SK-N-SH (cell line): Measurements from ENCODE around the gene FAM180B. TPM values are rescaled to one million over a fixed set of nuclear protein-coding genes. Genes with fewer than 3 reads are reported as not detected.

Source experiments
- CTCF ChIA-PET: fragments of 300-600, 350-600 bp; formaldehyde crosslinking; extraction: SDS; loops from one replicate; lab custom pipeline; 2021; lab: Yijun Ruan, JAX
- POLR2A ChIA-PET: fragments of 350-600 bp; sonication (Branson Sonifier 250); formaldehyde crosslinking; extraction: SDS; loops from one replicate; lab custom pipeline; 2020; ENCODE audit warnings: antibody characterized with exemption, inconsistent platforms; lab: Yijun Ruan, JAX
- DNase-seq: peaks from one replicate; pipeline ENCODE4 v3.0.0; 2012
- H2AFZ ChIP-seq: fragments of 200-600 bp; sonication (generic); 2 replicates; pipeline ENCODE4 v1.8.1; 2016; ENCODE audit warnings: antibody characterized with exemption, mild to moderate bottlenecking, low read depth
- H3F3A ChIP-seq: fragments of 200-600 bp; sonication (generic); replicated peaks from 2 replicates; pipeline ENCODE3; 2016; ENCODE audit warnings: antibody characterized with exemption, mild to moderate bottlenecking; ENCODE audit not compliant: insufficient read depth
- H3K27ac ChIP-seq, 2 experiments: fragments of 200-500 bp in 1 of 2; fragments of 200-600 bp in 1 of 2; sonication (Bioruptor generic) in 1 of 2; sonication (generic), shearing (Covaris generic) in 1 of 2; 2 replicates each; pipeline versions ENCODE4 v1.5.1 to v1.6.1; 2014 to 2016; ENCODE audit warnings: low read depth in 2 of 2, inconsistent platforms in 1 of 2, low read length in 1 of 2, mild to moderate bottlenecking in 1 of 2, mixed read lengths in 1 of 2
- H3K27me3 ChIP-seq: fragments of 200-600 bp; sonication (generic), shearing (Covaris generic); 2 replicates; pipeline ENCODE4 v1.6.1; 2016; ENCODE audit warnings: mixed run types; ENCODE audit not compliant: insufficient read depth
- H3K36me3 ChIP-seq, 2 experiments: fragments of 200-500 bp in 1 of 2; fragments of 200-600 bp in 1 of 2; sonication (Bioruptor generic) in 1 of 2; sonication (generic) in 1 of 2; replicated peaks in 1 of 2; 2 replicates each; pipeline versions ENCODE3 to v1.5.1; 2014 to 2016; ENCODE audit warnings: low read length in 1 of 2, mild to moderate bottlenecking in 1 of 2; ENCODE audit not compliant: insufficient read depth in 2 of 2, control insufficient read depth in 1 of 2
- H3K4me1 ChIP-seq, 2 experiments: fragments of 200-500 bp in 1 of 2; fragments of 200-600 bp in 1 of 2; sonication (Bioruptor generic) in 1 of 2; sonication (generic), shearing (Covaris generic) in 1 of 2; 2 replicates each; pipeline versions ENCODE4 v1.5.1 to v1.6.1; 2014 to 2016; ENCODE audit warnings: low read depth in 1 of 2, low read length in 1 of 2, mixed run types in 1 of 2; ENCODE audit not compliant: insufficient read depth in 2 of 2, control insufficient read depth in 1 of 2
- H3K4me2 ChIP-seq: fragments of 200-600 bp; sonication (generic), shearing (Covaris generic); 2 replicates; pipeline ENCODE4 v1.6.1; 2017; ENCODE audit warnings: mixed run types
- H3K4me3 ChIP-seq, 2 experiments: fragments of 200-500 bp in 1 of 2; fragments of 200-600 bp in 1 of 2; sonication (Bioruptor generic) in 1 of 2; sonication (generic), shearing (Covaris generic) in 1 of 2; 2 replicates each; pipeline versions ENCODE4 v1.5.1 to v1.8.1; 2014 to 2016; ENCODE audit warnings: low read depth in 2 of 2, inconsistent platforms in 1 of 2, low read length in 1 of 2, mild to moderate bottlenecking in 1 of 2, mixed read lengths in 1 of 2, moderate library complexity in 1 of 2
- H3K79me2 ChIP-seq: fragments of 200-600 bp; sonication (generic); 2 replicates; pipeline ENCODE4 v1.8.1; 2017; ENCODE audit warnings: mild to moderate bottlenecking; ENCODE audit not compliant: insufficient read depth
- H3K9ac ChIP-seq: fragments of 200-600 bp; sonication (generic); 2 replicates; pipeline ENCODE4 v1.6.1; 2017; ENCODE audit warnings: mixed run types
- H3K9me2 ChIP-seq: fragments of 200-600 bp; sonication (generic); 2 replicates; pipeline ENCODE4 v1.6.1; 2017; ENCODE audit warnings: mixed run types
- H3K9me3 ChIP-seq: fragments of 200-600 bp; sonication (generic); 2 replicates; pipeline ENCODE4 v1.6.1; 2017; ENCODE audit warnings: mixed run types, mild to moderate bottlenecking, moderate library complexity
- H4K20me1 ChIP-seq: fragments of 200-600 bp; sonication (generic); 2 replicates; pipeline ENCODE4 v1.6.1; 2017; ENCODE audit warnings: mild to moderate bottlenecking, mixed run types; ENCODE audit not compliant: insufficient read depth
- EZH2phosphoT487 ChIP-seq: fragments of 200-600 bp; sonication (generic); IDR thresholded peaks from 2 replicates; pipeline ENCODE4 v1.6.1; 2017; ENCODE audit warnings: low read depth, mixed run types, mild to moderate bottlenecking, antibody characterized with exemption, moderate library complexity, borderline replicate concordance
- FOSL2 ChIP-seq: IDR thresholded peaks from 2 replicates; pipeline ENCODE4 v1.4.0; 2012; ENCODE audit warnings: low read depth, mild to moderate bottlenecking, moderate library complexity, borderline replicate concordance
- FOXM1 ChIP-seq: IDR thresholded peaks from 2 replicates; pipeline ENCODE4 v1.4.0; 2012; ENCODE audit warnings: low read depth, mild to moderate bottlenecking
- GABPA ChIP-seq: IDR thresholded peaks from 2 replicates; pipeline ENCODE4 v1.4.0; 2012; ENCODE audit warnings: low read depth, mild to moderate bottlenecking
- IRF3 ChIP-seq: fragments of 150-350 bp; IDR thresholded peaks from 2 replicates; pipeline ENCODE4 v1.6.1; 2016; ENCODE audit warnings: mild to moderate bottlenecking, low read depth, low read length
- JUND ChIP-seq: IDR thresholded peaks from 2 replicates; pipeline ENCODE4 v1.4.0; 2012
- MEF2A ChIP-seq: IDR thresholded peaks from 2 replicates; pipeline ENCODE4 v1.4.0; 2012; ENCODE audit warnings: low read depth, borderline replicate concordance
- MXI1 ChIP-seq: IDR thresholded peaks from 2 replicates; pipeline ENCODE4 v1.6.1; 2012; ENCODE audit warnings: mild to moderate bottlenecking, low read depth, low read length, improper control_type of control experiment
- RAD21 ChIP-seq: IDR thresholded peaks from 2 replicates; pipeline ENCODE4 v1.6.1; 2012; ENCODE audit warnings: mild to moderate bottlenecking, low read length
- RCOR1 ChIP-seq: fragments of 150-350 bp; IDR thresholded peaks from 2 replicates; pipeline ENCODE4 v1.6.1; 2017; ENCODE audit warnings: antibody characterized with exemption, low read length
- REST ChIP-seq: IDR thresholded peaks from 2 replicates; pipeline ENCODE4 v1.6.1; 2012; ENCODE audit warnings: mild to moderate bottlenecking, low read depth, low read length, moderate library complexity
- RFX5 ChIP-seq: IDR thresholded peaks from 2 replicates; pipeline ENCODE4 v1.6.1; 2012; ENCODE audit warnings: mild to moderate bottlenecking, improper control_type of control experiment, low read length
- SIN3A ChIP-seq: IDR thresholded peaks from 2 replicates; pipeline ENCODE4 v1.6.1; 2012; ENCODE audit warnings: low read depth, mild to moderate bottlenecking, low read length, moderate library complexity, borderline replicate concordance
- SMC3 ChIP-seq: IDR thresholded peaks from 2 replicates; pipeline ENCODE4 v1.6.1; 2012; ENCODE audit warnings: low read depth, low read length, improper control_type of control experiment
- TAF1 ChIP-seq: IDR thresholded peaks from 2 replicates; pipeline ENCODE4 v1.6.1; 2012; ENCODE audit warnings: low read depth, mild to moderate bottlenecking, low read length, moderate library complexity, borderline replicate concordance
- TCF12 ChIP-seq: IDR thresholded peaks from 2 replicates; pipeline ENCODE4 v1.4.0; 2012
- WGBS: methylation state at CpG from one replicate; pipeline ENCODE4 v1.1.6; 2017; ENCODE audit warnings: low lambda C conversion rate; 5-methylcytosine and 5-hydroxymethylcytosine counted together
- polyA plus RNA-seq, 3 experiments: library from polyadenylated mRNA; depleted of rRNA; stranded (reverse); fragments of >200 nt; gene quantifications; 2 replicates each; pipeline ENCODE4 v1.2.3, GENCODE V29; 2012
- TF ChIP-seq, protein P1 (sequence below): IDR thresholded peaks from 2 replicates; pipeline ENCODE4 v1.4.0; 2012; ENCODE audit warnings: low read depth, borderline replicate concordance
- TF ChIP-seq, protein P2 (sequence below): fragments of 150-350 bp; IDR thresholded peaks from 2 replicates; pipeline ENCODE4 v1.6.1; 2017; ENCODE audit warnings: antibody characterized with exemption, low read length, low read depth, borderline replicate concordance

FAM180B gene
- polyA plus RNA-seq, 1 of the 3 experiments (the other 2 are of a cell fraction): not detected

GRCh38 chr11:47569646-47570045 is 16.8 kb upstream of the FAM180B start (continued):
- TF ChIP-seq REST (no peak), MEF2A (no peak), RAD21 (no peak), RFX5 (no peak), EZH2phosphoT487 (no peak), FOXM1 (no peak), MXI1 (no peak), SMC3 (no peak), JUND (no peak), TAF1 (no peak), FOSL2 (no peak), GABPA (no peak), RCOR1 (no peak)
- TF ChIP-seq, protein P1, sequence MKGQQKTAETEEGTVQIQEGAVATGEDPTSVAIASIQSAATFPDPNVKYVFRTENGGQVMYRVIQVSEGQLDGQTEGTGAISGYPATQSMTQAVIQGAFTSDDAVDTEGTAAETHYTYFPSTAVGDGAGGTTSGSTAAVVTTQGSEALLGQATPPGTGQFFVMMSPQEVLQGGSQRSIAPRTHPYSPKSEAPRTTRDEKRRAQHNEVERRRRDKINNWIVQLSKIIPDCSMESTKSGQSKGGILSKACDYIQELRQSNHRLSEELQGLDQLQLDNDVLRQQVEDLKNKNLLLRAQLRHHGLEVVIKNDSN: no peak
- TF ChIP-seq, protein P2, sequence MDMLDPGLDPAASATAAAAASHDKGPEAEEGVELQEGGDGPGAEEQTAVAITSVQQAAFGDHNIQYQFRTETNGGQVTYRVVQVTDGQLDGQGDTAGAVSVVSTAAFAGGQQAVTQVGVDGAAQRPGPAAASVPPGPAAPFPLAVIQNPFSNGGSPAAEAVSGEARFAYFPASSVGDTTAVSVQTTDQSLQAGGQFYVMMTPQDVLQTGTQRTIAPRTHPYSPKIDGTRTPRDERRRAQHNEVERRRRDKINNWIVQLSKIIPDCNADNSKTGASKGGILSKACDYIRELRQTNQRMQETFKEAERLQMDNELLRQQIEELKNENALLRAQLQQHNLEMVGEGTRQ: no peak

DNA sequence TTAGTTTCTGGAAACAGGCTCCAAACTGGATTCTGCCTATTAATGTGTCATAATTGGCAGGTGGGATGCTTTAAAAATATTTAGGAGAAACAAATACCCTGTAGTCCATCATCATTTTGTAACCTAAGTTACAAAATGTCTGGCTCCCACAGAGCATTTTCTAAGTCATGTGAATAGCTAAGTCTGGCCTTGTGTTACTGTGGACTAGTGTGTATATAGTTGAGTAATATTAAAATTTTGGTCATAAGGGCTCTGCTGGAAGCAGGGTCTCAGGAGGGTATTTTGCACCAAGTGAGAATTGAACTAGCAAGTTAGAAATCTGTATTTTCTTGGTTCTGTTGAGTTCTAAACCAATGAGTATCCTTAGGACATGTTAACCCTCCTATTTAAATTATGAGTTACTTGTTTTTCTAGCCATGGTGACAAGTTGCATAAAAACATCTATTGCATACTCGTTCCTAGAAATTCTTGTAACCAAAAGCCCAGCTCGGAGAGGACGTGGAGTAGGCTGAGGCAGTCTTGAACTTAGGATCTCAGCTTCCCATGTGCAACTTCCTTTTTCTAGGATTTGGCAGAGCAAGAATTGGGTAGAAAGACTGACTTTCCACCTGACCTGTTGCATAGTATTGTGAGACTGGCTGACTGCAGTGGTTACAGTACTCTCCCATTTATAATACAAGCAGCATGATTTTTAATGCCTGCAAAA is 15.7 kb upstream of the FAM180B start:
- Histone ChIP-seq H3K27me3 (no peaks in the 10 kb centered on the region), H3K4me1 (peaks cover 4 to 10% of the 10 kb centered on the region in 2 experiments; a peak in 3 of 4 replicates), H3K4me2 (no peak overlapping the region), H3K9ac (no peak overlapping the region), H3K4me3 (no peak overlapping the region), H3K36me3 (peaks cover 36 to 37% of the 10 kb centered on the region in 2 experiments), H3K79me2 (peaks cover 81% of the 10 kb centered on the region), H4K20me1 (peaks cover 4% of the 10 kb centered on the region; the same call in 1 of the 2 replicates), H3K27ac (no peak overlapping the region), H3F3A (no peaks in the 10 kb centered on the region), H3K9me3 (no peaks in the 10 kb centered on the region), H2AFZ (no peak overlapping the region), H3K9me2 (no peaks in the 10 kb centered on the region)
- TF ChIP-seq IRF3 (no peak), SMC3 (no peak), SIN3A (no peak), TCF12 (no peak), FOSL2 (no peak)
- DNase-seq: no peak
- WGBS: 86% methylated on average over 3 of the region's 3 CpGs
- ChIA-PET CTCF (no interaction called here), POLR2A (no interaction called here)
